ENCODE results near the gene MINAR1.

DNA sequence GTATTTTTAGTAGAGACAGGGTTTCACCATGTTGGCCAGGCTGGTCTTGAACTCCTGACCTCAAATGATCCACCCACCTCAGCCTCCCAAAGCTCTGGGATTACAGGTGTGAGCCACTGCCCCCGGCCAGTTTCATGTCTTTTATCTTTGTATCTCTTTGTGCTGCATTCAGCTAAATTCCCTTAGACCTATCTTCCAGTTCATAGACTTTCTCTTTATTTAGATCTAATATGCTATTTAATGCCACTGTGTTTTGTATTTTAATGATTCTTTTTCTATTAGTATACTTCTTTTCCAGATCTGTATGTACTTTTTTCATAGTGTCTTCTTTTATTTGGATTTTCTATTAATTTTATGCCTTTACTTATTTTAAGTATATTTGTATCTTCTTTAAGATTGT lies 14.9 kb downstream of the MINAR1 start:
- TF ChIP-seq, protein P1, sequence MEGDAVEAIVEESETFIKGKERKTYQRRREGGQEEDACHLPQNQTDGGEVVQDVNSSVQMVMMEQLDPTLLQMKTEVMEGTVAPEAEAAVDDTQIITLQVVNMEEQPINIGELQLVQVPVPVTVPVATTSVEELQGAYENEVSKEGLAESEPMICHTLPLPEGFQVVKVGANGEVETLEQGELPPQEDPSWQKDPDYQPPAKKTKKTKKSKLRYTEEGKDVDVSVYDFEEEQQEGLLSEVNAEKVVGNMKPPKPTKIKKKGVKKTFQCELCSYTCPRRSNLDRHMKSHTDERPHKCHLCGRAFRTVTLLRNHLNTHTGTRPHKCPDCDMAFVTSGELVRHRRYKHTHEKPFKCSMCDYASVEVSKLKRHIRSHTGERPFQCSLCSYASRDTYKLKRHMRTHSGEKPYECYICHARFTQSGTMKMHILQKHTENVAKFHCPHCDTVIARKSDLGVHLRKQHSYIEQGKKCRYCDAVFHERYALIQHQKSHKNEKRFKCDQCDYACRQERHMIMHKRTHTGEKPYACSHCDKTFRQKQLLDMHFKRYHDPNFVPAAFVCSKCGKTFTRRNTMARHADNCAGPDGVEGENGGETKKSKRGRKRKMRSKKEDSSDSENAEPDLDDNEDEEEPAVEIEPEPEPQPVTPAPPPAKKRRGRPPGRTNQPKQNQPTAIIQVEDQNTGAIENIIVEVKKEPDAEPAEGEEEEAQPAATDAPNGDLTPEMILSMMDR (conservative IDR thresholded peaks at IDR 0.05; ENCODE audit: low read depth, low read length) = no peak
- TF ChIP-seq EZH2 (IDR thresholded peaks at IDR 0.05; ENCODE audit: low read length, unreplicated experiment) (no peak), EZH2phosphoT487 (IDR thresholded peaks at IDR 0.05; ENCODE audit: borderline replicate concordance, low read length) (no peak)

Measured in PC-3 (cell line).